D721Med (cell line): Measurements from ENCODE around the gene POU2F1.

ENCODE experiments used
- DNase-seq: peaks from one replicate; pipeline ENCODE4 v3.0.0; 2011; ENCODE audit warnings: low spot score; ENCODE audit not compliant: insufficient read length
- FAIRE-seq: peaks from 2 replicates; lab custom pipeline; 2011; peaks lifted over from hg19 to GRCh38; lab: Jason Lieb, UNC
- CTCF ChIP-seq: IDR thresholded peaks from 2 replicates; pipeline ENCODE4 v1.5.1; 2012; ENCODE audit warnings: mild to moderate bottlenecking, control low read depth; ENCODE audit not compliant: insufficient read depth; ENCODE audit errors: missing control alignments

Gene POU2F1

GRCh38 chr1:167344112-167344511, 123.4 kb downstream of the POU2F1 start:
- DNase-seq (no peak), FAIRE-seq (peak; percentile 21)
- TF ChIP-seq CTCF = no peak

DNA sequence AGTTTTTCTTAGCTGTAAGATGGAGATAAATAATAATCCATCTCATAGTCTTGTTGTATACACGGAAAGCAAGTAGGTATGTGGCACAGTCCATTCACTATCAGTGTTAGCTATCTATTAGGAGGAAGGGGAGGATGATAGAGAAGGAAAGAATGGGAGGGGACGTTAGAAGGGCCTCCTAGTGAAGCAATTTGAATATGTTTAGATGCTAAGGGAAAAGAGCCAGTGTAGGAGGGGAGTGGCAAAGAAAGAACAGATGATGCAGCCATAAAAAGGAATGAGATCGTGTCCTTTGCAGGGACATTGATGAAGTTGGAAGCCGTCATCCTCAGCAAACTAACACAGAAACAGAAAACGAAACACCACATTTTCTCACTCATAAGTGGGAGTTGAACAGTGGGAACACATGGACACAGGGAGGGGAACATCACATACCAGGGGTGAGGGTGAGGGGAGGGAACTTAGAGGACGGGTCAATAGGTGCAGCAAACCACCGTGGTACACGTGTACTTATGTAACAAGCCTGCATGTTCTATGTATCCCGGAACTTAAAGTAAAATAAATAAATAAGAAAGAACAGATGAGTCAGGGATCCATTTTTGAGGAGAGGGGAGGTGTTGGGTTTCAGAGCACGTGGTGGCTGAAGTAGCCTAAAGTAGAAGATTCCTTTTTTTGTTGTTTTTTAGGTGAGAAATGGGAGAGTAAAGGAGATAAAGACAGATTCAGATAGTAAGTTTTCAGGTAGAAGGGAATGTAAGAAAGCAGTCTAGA, 124.1 kb downstream of the POU2F1 start:
- DNase-seq = no peak
- no peak for FAIRE-seq
- TF ChIP-seq CTCF = no peak

GRCh38 chr1:167345386-167345733, 124.7 kb downstream of the POU2F1 start:
- no peak for TF ChIP-seq CTCF
- DNase-seq = no peak
- FAIRE-seq = peak; percentile 93

GRCh38 chr1:167357305-167357704, 136.6 kb downstream of the POU2F1 start:
- DNase-seq (no peak), FAIRE-seq (no peak)
- no peak for TF ChIP-seq CTCF

DNA sequence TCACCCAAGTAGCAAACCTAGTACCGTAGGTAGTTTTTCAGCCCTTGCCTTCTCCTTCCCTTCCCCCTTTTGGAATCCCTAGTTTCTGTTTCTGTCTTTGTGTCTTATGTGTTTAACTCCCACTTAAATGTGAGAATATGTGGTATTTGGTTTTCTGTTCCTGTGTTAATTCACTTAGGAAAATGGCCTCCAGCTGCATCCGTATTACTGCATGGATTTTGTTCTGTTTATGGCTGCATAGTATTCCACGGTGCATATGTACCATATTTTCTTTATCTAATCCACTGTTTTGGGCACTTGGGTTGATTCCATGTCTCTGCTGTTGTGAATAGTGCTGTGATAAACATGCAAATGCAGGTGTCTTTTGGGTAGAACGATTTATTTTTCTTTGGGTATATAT, 138.6 kb downstream of the POU2F1 start:
- DNase-seq = no peak
- no peak for TF ChIP-seq CTCF
- peak; percentile 11 for FAIRE-seq

GRCh38 chr1:167360120-167360519, 139.4 kb downstream of the POU2F1 start:
- FAIRE-seq (no peak), DNase-seq (no peak)
- no peak for TF ChIP-seq CTCF

DNA sequence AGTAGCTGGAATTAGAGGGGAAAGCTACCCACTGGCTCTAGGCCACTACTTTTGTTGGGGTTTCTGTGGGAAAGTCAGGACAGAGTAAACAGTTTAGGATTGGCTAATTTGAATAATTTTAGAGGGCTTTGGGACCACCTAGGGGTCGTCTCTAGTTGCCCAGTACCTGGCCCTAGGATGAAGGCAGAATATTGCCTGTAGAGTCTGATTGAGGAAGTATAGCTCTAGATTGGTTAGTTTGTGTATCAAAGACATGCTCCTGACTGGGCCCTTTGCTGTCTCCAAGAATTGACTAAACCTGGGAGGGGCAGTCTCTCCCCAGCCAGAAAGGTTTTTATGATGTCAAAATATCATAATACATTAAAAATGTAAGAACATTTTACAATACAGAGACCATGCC, 142.0 kb downstream of the POU2F1 start:
- no peak for TF ChIP-seq CTCF
- FAIRE-seq = no peak
- DNase-seq = no peak
